GM23338 (cell line): Measurements from ENCODE around the gene ZNF350. TPM values are rescaled to one million over a fixed set of nuclear protein-coding genes. Genes with fewer than 3 reads are reported as not detected.
"Not testable (repeated sequence)": the region's sequence is repeated elsewhere in the genome, so short reads cannot be mapped to it uniquely, and the experiment has no call there.

Source experiments
- ATAC-seq: fragments of 200-7000 bp; cut with Tn5 transposase; 3 replicates; pipeline ENCODE4 v1.9.1; 2020
- DNase-seq: peaks from one replicate; pipeline ENCODE4 v3.0.0-alpha.2; 2015; ENCODE audit warnings: low spot score
- H2AFZ ChIP-seq: fragments of 200-600 bp; sonication (generic); 2 replicates; pipeline ENCODE4 v1.8.0; 2016; ENCODE audit warnings: antibody characterized with exemption, mild to moderate bottlenecking, moderate library complexity
- H3F3A ChIP-seq: fragments of 200-600 bp; sonication (generic); replicated peaks from 2 replicates; pipeline ENCODE4 v1.8.0; 2017; ENCODE audit warnings: antibody characterized with exemption, mixed run types, low read depth
- H3K27ac ChIP-seq: fragments of 200-600 bp; sonication (generic); 2 replicates; pipeline ENCODE4 v1.6.1; 2016; ENCODE audit warnings: low read depth
- H3K27me3 ChIP-seq: fragments of 200-600 bp; sonication (generic); 2 replicates; pipeline ENCODE4 v1.8.0; 2016; ENCODE audit warnings: mild to moderate bottlenecking, mixed run types, moderate library complexity; ENCODE audit not compliant: insufficient read depth
- H3K36me3 ChIP-seq: fragments of 200-600 bp; sonication (generic); 2 replicates; pipeline ENCODE4 v1.8.0; 2016; ENCODE audit warnings: mild to moderate bottlenecking; ENCODE audit not compliant: insufficient read depth
- H3K4me1 ChIP-seq: fragments of 200-600 bp; sonication (generic); 2 replicates; pipeline ENCODE4 v1.8.0; 2016; ENCODE audit warnings: mild to moderate bottlenecking, moderate library complexity; ENCODE audit not compliant: insufficient read depth
- H3K4me2 ChIP-seq: fragments of 200-600 bp; sonication (generic); 2 replicates; pipeline ENCODE4 v1.7.1; 2017; ENCODE audit warnings: mixed run types
- H3K4me3 ChIP-seq: fragments of 200-600 bp; sonication (generic); 2 replicates; pipeline ENCODE4 v1.6.1; 2016; ENCODE audit warnings: mixed run types
- H3K79me2 ChIP-seq: fragments of 200-600 bp; sonication (generic); replicated peaks from 2 replicates; pipeline ENCODE4 v1.8.0; 2017; ENCODE audit warnings: mild to moderate bottlenecking; ENCODE audit not compliant: insufficient read depth
- H3K9me2 ChIP-seq: fragments of 200-600 bp; sonication (generic); 2 replicates; pipeline ENCODE4 v1.8.0; 2017; ENCODE audit not compliant: insufficient read depth
- H4K20me1 ChIP-seq: fragments of 200-600 bp; sonication (generic); replicated peaks from 2 replicates; pipeline ENCODE4 v1.8.0; 2017; ENCODE audit warnings: mild to moderate bottlenecking; ENCODE audit not compliant: insufficient read depth
- H3K27ac Mint-ChIP-seq: 2 replicates; pipeline ENCODE4 v1.8.0; 2020; ENCODE audit warnings: inconsistent platforms, mild to moderate bottlenecking, moderate library complexity, mixed read lengths
- H3K27me3 Mint-ChIP-seq: 3 replicates; pipeline ENCODE4 v1.8.0; 2022; ENCODE audit warnings: low read depth, mild to moderate bottlenecking, moderate library complexity, mixed read lengths, inconsistent platforms; ENCODE audit not compliant: insufficient read depth, poor library complexity
- H3K36me3 Mint-ChIP-seq: 3 replicates; pipeline ENCODE4 v1.8.0; 2021; ENCODE audit warnings: low read depth, mild to moderate bottlenecking, inconsistent platforms, moderate library complexity, mixed read lengths
- H3K4me1 Mint-ChIP-seq: 3 replicates; pipeline ENCODE4 v1.8.0; 2020; ENCODE audit warnings: mild to moderate bottlenecking, inconsistent platforms, mixed read lengths
- H3K4me3 Mint-ChIP-seq: 3 replicates; pipeline ENCODE4 v1.8.0; 2021; ENCODE audit warnings: moderate library complexity, mild to moderate bottlenecking, inconsistent platforms, mixed read lengths
- H3K9me3 Mint-ChIP-seq: 3 replicates; pipeline ENCODE4 v1.8.0; 2020; ENCODE audit warnings: moderate library complexity, mild to moderate bottlenecking, inconsistent platforms, mixed read lengths
- CREB1 ChIP-seq: fragments of 250-450 bp; sonication (Bioruptor Pico); IDR thresholded peaks from 2 replicates; pipeline ENCODE4 v1.5.0; 2020; ENCODE audit warnings: low read depth, mild to moderate bottlenecking, moderate library complexity
- CTCF ChIP-seq, 2 experiments: fragments of 200-600 bp in 1 of 2; sonication (generic) in 1 of 2; conservative IDR thresholded peaks; 2 replicates each; pipeline versions ENCODE4 v1.5.1 to v1.6.1; 2016 to 2017; ENCODE audit warnings: antibody characterized with exemption in 2 of 2, low read depth in 2 of 2, mild to moderate bottlenecking in 2 of 2, moderate library complexity in 1 of 2
- JUNB ChIP-seq: IDR thresholded peaks from one replicate; pipeline ENCODE4 v1.6.1; 2016; ENCODE audit warnings: antibody characterized with exemption; ENCODE audit not compliant: unreplicated experiment
- ZNF114 ChIP-seq: fragments of 250-450 bp; sonication (Bioruptor Pico); IDR thresholded peaks from 2 replicates; pipeline ENCODE4 v1.5.0; 2020; ENCODE audit warnings: mild to moderate bottlenecking, moderate library complexity
- polyA plus RNA-seq: library from polyadenylated mRNA; unstranded; fragments of >200 nt; fragmentation: Nextera tagmentation; extraction: Ambion mirVana; gene quantifications from 2 replicates; pipeline ENCODE4 v1.2.1, GENCODE V29; 2016
- total RNA-seq: library from RNA; depleted of rRNA; stranded (reverse); fragments of >200 nt; shearing (Covaris generic); gene quantifications from 2 replicates; pipeline ENCODE4 v1.2.3, GENCODE V29; 2014
- TF ChIP-seq, protein P1 (sequence below): IDR thresholded peaks from one replicate; pipeline ENCODE4 v1.6.1; 2018; ENCODE audit warnings: antibody characterized with exemption; ENCODE audit not compliant: unreplicated experiment

The ZNF350 gene
- total and polyA plus RNA-seq, 2 experiments from 2014 or later = 5.8 to 7.6 TPM

DNA sequence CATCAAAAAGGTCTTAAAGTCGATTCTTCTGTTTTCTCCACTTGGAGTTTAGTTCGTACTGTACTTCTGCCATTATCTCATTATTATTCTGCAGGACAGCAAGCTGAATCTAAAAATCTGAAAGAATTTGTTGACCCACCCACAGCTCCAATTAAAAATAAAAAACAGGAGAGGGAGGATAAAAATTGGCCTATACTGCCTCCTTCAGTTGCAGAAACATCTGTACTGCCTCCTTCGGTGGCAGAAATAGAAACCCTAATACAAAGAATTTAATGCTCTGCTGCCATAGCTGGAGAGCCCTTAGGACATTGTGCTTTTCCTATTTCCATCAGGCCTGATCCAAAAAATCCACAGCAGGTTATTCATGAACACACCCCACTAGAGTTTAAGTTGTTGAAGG, 9.8 kb downstream of the ZNF350 start:
- Histone ChIP-seq H4K20me1 (no peaks in the 10 kb centered on the region), H3K79me2 (peaks cover 32% of the 10 kb centered on the region), H3F3A (no peaks in the 10 kb centered on the region), H3K36me3 (peaks cover 34% of the 10 kb centered on the region), H3K4me1 (no peaks in the 10 kb centered on the region), H3K27ac (no peak overlapping the region), H3K4me2 (no peak overlapping the region), H2AFZ (no peak overlapping the region), H3K27me3 (no peaks in the 10 kb centered on the region), H3K9me2 (no peaks in the 10 kb centered on the region), H3K4me3 (no peak overlapping the region)
- Mint-ChIP-seq H3K27ac (no peak overlapping the region), H3K27me3 (peaks cover 2% of the 10 kb centered on the region), H3K36me3 (peaks cover 88% of the 10 kb centered on the region), H3K4me1 (no peaks in the 10 kb centered on the region), H3K4me3 (no peak overlapping the region), H3K9me3 (peaks cover 67% of the 10 kb centered on the region)
- DNase-seq = peak; percentile 28
- ATAC-seq = no peak
- TF ChIP-seq, protein P1, sequence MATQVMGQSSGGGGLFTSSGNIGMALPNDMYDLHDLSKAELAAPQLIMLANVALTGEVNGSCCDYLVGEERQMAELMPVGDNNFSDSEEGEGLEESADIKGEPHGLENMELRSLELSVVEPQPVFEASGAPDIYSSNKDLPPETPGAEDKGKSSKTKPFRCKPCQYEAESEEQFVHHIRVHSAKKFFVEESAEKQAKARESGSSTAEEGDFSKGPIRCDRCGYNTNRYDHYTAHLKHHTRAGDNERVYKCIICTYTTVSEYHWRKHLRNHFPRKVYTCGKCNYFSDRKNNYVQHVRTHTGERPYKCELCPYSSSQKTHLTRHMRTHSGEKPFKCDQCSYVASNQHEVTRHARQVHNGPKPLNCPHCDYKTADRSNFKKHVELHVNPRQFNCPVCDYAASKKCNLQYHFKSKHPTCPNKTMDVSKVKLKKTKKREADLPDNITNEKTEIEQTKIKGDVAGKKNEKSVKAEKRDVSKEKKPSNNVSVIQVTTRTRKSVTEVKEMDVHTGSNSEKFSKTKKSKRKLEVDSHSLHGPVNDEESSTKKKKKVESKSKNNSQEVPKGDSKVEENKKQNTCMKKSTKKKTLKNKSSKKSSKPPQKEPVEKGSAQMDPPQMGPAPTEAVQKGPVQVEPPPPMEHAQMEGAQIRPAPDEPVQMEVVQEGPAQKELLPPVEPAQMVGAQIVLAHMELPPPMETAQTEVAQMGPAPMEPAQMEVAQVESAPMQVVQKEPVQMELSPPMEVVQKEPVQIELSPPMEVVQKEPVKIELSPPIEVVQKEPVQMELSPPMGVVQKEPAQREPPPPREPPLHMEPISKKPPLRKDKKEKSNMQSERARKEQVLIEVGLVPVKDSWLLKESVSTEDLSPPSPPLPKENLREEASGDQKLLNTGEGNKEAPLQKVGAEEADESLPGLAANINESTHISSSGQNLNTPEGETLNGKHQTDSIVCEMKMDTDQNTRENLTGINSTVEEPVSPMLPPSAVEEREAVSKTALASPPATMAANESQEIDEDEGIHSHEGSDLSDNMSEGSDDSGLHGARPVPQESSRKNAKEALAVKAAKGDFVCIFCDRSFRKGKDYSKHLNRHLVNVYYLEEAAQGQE = no peak
- peak; percentile 49 to 53 for TF ChIP-seq CTCF (conservative IDR thresholded peaks at IDR 0.05; ENCODE audit: low read depth in 2 of 2)

DNA sequence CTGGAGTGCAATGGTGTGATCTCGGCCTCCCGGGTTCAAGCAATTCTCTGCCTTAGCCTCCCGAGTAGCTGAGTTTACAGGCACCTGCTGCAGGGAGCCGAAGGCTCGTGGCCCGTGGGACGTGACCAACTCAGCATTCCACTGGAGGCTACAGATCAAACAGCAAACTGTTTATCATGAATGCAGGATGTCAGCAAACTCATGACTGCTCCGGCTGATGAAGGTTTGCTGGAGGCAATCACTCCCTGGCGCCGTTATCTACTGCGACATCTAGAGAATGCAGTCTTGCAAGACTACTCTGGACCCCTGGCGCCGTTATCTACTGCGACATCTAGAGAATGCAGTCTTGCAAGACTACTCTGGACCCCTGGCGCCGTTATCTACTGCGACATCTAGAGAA, 10.9 kb downstream of the ZNF350 start:
- H3F3A ChIP-seq, DNase-seq, H3K4me3 ChIP-seq, H3K27ac Mint-ChIP-seq, H3K9me2 ChIP-seq, H3K4me3 Mint-ChIP-seq, H3K27me3 ChIP-seq, H3K4me1 Mint-ChIP-seq, H3K4me2 ChIP-seq, H4K20me1 ChIP-seq, H3K4me1 ChIP-seq, H2AFZ ChIP-seq, H3K27me3 Mint-ChIP-seq, ATAC-seq, H3K27ac ChIP-seq: not testable (repeated sequence)
- Histone ChIP-seq H3K36me3 (peaks cover 37% of the 10 kb centered on the region), H3K79me2 (peaks cover 25% of the 10 kb centered on the region)
- peaks cover 90% of the 10 kb centered on the region for H3K36me3 Mint-ChIP-seq
- peaks cover 74% of the 10 kb centered on the region for H3K9me3 Mint-ChIP-seq

DNA sequence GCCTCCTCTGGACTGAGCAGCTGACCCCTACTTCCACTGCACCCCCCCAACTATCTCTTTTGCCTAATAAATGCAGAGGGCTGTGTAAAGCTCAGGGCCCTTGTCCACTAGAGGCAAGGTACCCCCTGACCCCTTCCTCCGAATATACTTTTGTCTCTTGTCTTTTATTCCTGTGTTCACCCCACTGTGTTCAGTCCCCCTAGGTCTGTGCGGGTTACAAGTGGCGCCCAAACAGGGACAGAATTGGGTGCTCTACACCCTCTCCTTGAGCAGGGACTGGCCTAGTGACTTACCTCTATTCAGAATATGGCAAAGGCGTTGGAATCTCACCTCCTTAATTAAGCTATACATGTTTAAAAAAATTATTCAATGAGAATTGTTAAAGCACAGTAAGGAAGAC, 15.0 kb downstream of the ZNF350 start:
- Mint-ChIP-seq H3K27ac (no peak overlapping the region), H3K27me3 (peaks cover 2% of the 10 kb centered on the region), H3K9me3 (peaks cover 77% of the 10 kb centered on the region), H3K4me3 (no peak overlapping the region), H3K4me1 (no peaks in the 10 kb centered on the region), H3K36me3 (peaks cover 87% of the 10 kb centered on the region)
- Histone ChIP-seq H2AFZ (no peak overlapping the region), H3K27ac (no peak overlapping the region), H3K4me1 (no peaks in the 10 kb centered on the region), H3F3A (0 out of 2 replicates have a peak, but pooled peaks cover 4% of the 10 kb centered on the region), H4K20me1 (no peaks in the 10 kb centered on the region), H3K4me3 (no peak overlapping the region), H3K9me2 (no peaks in the 10 kb centered on the region), H3K27me3 (no peaks in the 10 kb centered on the region), H3K36me3 (peaks cover 56% of the 10 kb centered on the region), H3K4me2 (no peak overlapping the region), H3K79me2 (peaks cover 9% of the 10 kb centered on the region)
- peak; percentile 22 for DNase-seq
- ATAC-seq = no peak
- no peak for TF ChIP-seq JUNB
- no peak for TF ChIP-seq CREB1 (CRISPR knock-in tag)
- TF ChIP-seq ZNF114 (CRISPR knock-in tag) = no peak
